GM12878 (cell line): Measurements from ENCODE around the gene CREB3L4. TPM values are rescaled to one million over a fixed set of nuclear protein-coding genes. Genes with fewer than 3 reads are reported as not detected.
"Not testable (repeated sequence)": the region's sequence is repeated elsewhere in the genome, so short reads cannot be mapped to it uniquely, and the experiment has no call there.

Experiments
- ATAC-seq: fragments of 200-7000 bp; cut with Tn5 transposase; 3 replicates; pipeline ENCODE4 v1.9.1; 2020; ENCODE audit warnings: mild to moderate bottlenecking, moderate library complexity
- BruUV-seq: library from RNA; stranded (reverse); fragments of 400-500 nt; replicated peaks from 2 replicates; lab custom pipeline; 2021; lab: Mats Ljungman, UMichigan
- CTCF ChIA-PET: fragments of 300-600 bp; sonication (Branson Sonifier 250); formaldehyde crosslinking; extraction: SDS; loops from one replicate; lab custom pipeline; 2021; ENCODE audit warnings: inconsistent platforms; lab: Yijun Ruan, JAX
- POLR2A ChIA-PET: fragments of 350-600 bp; formaldehyde crosslinking; extraction: SDS; loops from one replicate; lab custom pipeline; 2021; ENCODE audit warnings: inconsistent platforms; lab: Charles Lee
- RAD21 ChIA-PET: fragments of 300-600 bp; sonication (Branson Sonifier 250); formaldehyde crosslinking; loops from one replicate; lab custom pipeline; 2023; ENCODE audit warnings: antibody characterized with exemption; ENCODE audit not compliant: unreplicated experiment; lab: Charles Lee
- SMC1A ChIA-PET: fragments of 300-600 bp; sonication (Branson Sonifier 250); formaldehyde crosslinking; loops from one replicate; lab custom pipeline; 2023; ENCODE audit not compliant: unreplicated experiment, uncharacterized antibody; lab: Charles Lee
- DNase-seq: peaks from one replicate; pipeline ENCODE4 v3.0.0-alpha.2; 2011; ENCODE audit warnings: low read depth, low spot score
- FAIRE-seq: peaks from 3 replicates; lab custom pipeline; 2011; peaks lifted over from hg19 to GRCh38; lab: Jason Lieb, UNC
- H2AFZ ChIP-seq: 2 replicates; pipeline ENCODE4 v1.6.0; 2011; ENCODE audit warnings: low read depth, low read length, control low read depth; ENCODE audit not compliant: control insufficient read depth
- H3K27ac ChIP-seq: 2 replicates; pipeline ENCODE4 v1.5.1; 2011; ENCODE audit warnings: control low read depth; ENCODE audit not compliant: control insufficient read depth, insufficient read depth
- H3K27me3 ChIP-seq, 2 experiments: replicated peaks in 1 of 2; 2 replicates each; pipeline versions ENCODE4 v1.6.0 to v1.6.1; 2011; ENCODE audit warnings: low read length in 1 of 2; ENCODE audit not compliant: control insufficient read depth in 2 of 2, insufficient read depth in 2 of 2
- H3K36me3 ChIP-seq, 2 experiments: 2 replicates each; pipeline ENCODE4 v1.5.1; 2011; ENCODE audit warnings: low read length in 1 of 2; ENCODE audit not compliant: control insufficient read depth in 2 of 2, insufficient read depth in 2 of 2
- H3K4me1 ChIP-seq: 2 replicates; pipeline ENCODE4 v1.6.1; 2011; ENCODE audit warnings: mild to moderate bottlenecking, low read length, moderate library complexity, mixed read lengths; ENCODE audit not compliant: control insufficient read depth, insufficient read depth
- H3K4me2 ChIP-seq: 2 replicates; pipeline ENCODE4 v1.6.0; 2011; ENCODE audit warnings: control low read depth; ENCODE audit not compliant: control insufficient read depth, insufficient read depth
- H3K4me3 ChIP-seq: fragments of 200-600 bp; sonication (generic); 2 replicates; pipeline ENCODE4 v1.5.1; 2016
- H3K79me2 ChIP-seq: 2 replicates; pipeline ENCODE4 v1.6.0; 2011; ENCODE audit warnings: low read length; ENCODE audit not compliant: control insufficient read depth, insufficient read depth
- H3K9ac ChIP-seq: 2 replicates; pipeline ENCODE4 v1.8.0; 2011; ENCODE audit warnings: low read length, control low read depth, mixed read lengths; ENCODE audit not compliant: control insufficient read depth, insufficient read depth
- H3K9me3 ChIP-seq: replicated peaks from 3 replicates; pipeline ENCODE4 v1.5.1; 2011; ENCODE audit warnings: mild to moderate bottlenecking, low read length; ENCODE audit not compliant: control insufficient read depth, insufficient read depth
- H4K20me1 ChIP-seq: 2 replicates; pipeline ENCODE4 v1.6.0; 2011; ENCODE audit not compliant: control insufficient read depth, insufficient read depth
- IKZF1 ChIP-seq: fragments of 450-650 bp; conservative IDR thresholded peaks from 2 replicates; pipeline ENCODE4 v1.6.1; 2017; ENCODE audit warnings: antibody characterized with exemption, mild to moderate bottlenecking
- POLR2A ChIP-seq: IDR thresholded peaks from 2 replicates; pipeline ENCODE4 v1.6.1; 2011; ENCODE audit warnings: low read depth, mild to moderate bottlenecking, low read length
- WGBS: methylation state at CpG from one replicate; pipeline ENCODE4 v1.1.6; 2016; ENCODE audit warnings: low lambda C conversion rate; ENCODE audit not compliant: insufficient replicate concordance, insufficient coverage; ENCODE audit errors: missing lambda C conversion rate; 5-methylcytosine and 5-hydroxymethylcytosine counted together
- in situ Hi-C: fragments of 300-500 bp; cut with MboI; formaldehyde crosslinking; loops from 9 replicates; pipeline ENCODE4 v1.14.3; 2018; ENCODE audit warnings: mixed read lengths
- intact Hi-C: fragments of 100-400 bp; cut with micrococcal nuclease; formaldehyde crosslinking; loops from one replicate; pipeline ENCODE4 v1.14.2; 2022; ENCODE audit not compliant: unreplicated experiment
- polyA plus RNA-seq, 11 experiments: library from polyadenylated mRNA; depleted of rRNA in 4 of 11; unstranded in 6 of 11; stranded (reverse) in 5 of 11; fragments of >200 nt; fragmentation: Nextera tagmentation in 4 of 11; fragmentation: Illumina TruSeq in 1 of 11; extraction: Ambion mirVana in 4 of 11; extraction: Trizol in 1 of 11; gene quantifications; 1 replicate in 1 of 11; 2 replicates in 10 of 11; pipeline versions ENCODE4 v1.2.1 to v1.2.3, GENCODE V29; 2011 to 2016; ENCODE audit warnings: inconsistent platforms in 2 of 11, missing spikeins in 2 of 11, low read depth in 1 of 11
- total RNA-seq, 4 experiments: library from RNA; depleted of rRNA in 3 of 4; stranded (reverse); fragments of >200 nt in 3 of 4; fragmentation: Illumina TruSeq in 1 of 4; extraction: Trizol in 1 of 4; gene quantifications; 2 replicates each; pipeline versions ENCODE4 v1.2.1 to v1.2.3, GENCODE V29; 2013 to 2021

The CREB3L4 gene
- total and polyA plus RNA-seq, 10 of the 15 experiments (the other 5 are each of a cell fraction or from before 2014, with no cell fraction given), result 9.7 to 14.0 (median 12.1) TPM

DNA sequence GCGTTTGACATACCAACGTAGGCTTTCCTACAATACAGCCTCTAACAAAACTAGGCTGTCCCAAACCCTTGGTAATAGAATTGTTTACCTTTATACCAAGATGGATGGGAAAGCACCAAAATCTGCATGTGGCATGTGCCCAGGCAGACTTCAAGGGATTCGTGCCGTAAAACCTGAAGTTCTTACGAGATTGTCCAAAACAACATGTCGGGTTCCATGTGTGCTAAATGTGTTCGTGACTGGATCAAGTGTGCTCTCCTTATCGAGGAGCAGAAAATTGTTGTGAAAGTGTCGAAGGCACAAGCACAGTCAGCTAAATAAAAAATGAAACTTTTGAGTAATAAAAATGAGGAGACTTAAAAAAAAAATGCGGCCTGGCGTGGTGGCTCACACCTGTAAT lies 27.9 kb downstream of the CREB3L4 start:
- Histone ChIP-seq H3K4me3 (no peak overlapping the region), H3K9ac (no peak overlapping the region), H4K20me1 (no peaks in the 10 kb centered on the region), H3K27me3 (no peaks in the 10 kb centered on the region), H3K27ac (no peak overlapping the region), H3K4me2 (no peak overlapping the region), H3K4me1 (peaks cover 9% of the 10 kb centered on the region; the same call in 1 of the 2 replicates)
- CTCF ChIA-PET, result interaction anchor here (0.6 to 1.1 kb wide), 4 partner anchors 9 to 1462 kb away, joined by 3 read pairs; partner anchors contain the start of gene JTB
- RAD21 ChIA-PET, result no interaction called here
- no peak for ATAC-seq
- intact Hi-C loops (no loop called here), in situ Hi-C loops (loop anchor here (10.0 kb wide), 1 partner anchor 491 kb away; no protein-coding TSS in a partner anchor)
- no TSS peak for BruUV-seq
- POLR2A ChIA-PET, result no interaction called here
- TF ChIP-seq POLR2A (0 out of 2 replicates have a peak, but pooled peaks have one; percentile 32), IKZF1 (no peak)
- TF ChIP-seq, all 136 proteins: peak for 1
- H3K36me3 ChIP-seq, result peaks cover 0 to 16% of the 10 kb centered on the region in 2 experiments; a peak in 3 of 4 replicates
- no peaks in the 10 kb centered on the region for H3K9me3 ChIP-seq
- FAIRE-seq (no peak), DNase-seq (no peak)
- H2AFZ ChIP-seq, result no peak overlapping the region
- 99% methylated on average over 11 of the region's 11 CpGs for WGBS
- H3K79me2 ChIP-seq, result peaks cover 23% of the 10 kb centered on the region
- SMC1A ChIA-PET, result interaction anchor here (1.4 to 1.5 kb wide), 2 partner anchors 9 to 182 kb away, joined by 3 to 4 read pairs; partner anchors contain the start of gene RAB13

DNA sequence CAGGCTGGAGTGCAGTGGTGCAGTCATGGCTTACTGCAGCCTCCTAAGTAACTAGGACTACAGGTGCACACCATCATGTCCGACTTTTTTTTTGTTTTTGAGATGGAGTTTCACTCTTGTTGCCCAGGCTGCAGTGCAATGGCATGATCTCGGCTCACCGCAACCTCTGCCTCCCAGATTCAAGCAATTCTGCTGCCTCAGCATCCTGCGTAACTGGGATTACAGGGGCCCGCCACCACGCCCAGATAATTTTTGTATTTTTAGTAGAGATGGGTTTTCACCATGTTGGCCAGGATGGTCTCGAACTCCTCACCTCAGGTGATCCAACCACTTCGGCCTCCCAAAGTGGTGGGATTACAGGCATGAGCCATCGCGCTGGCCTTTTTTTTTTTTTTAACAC lies 29.2 kb downstream of the CREB3L4 start:
- H3K27me3 ChIP-seq, H4K20me1 ChIP-seq, FAIRE-seq, H2AFZ ChIP-seq, H3K9me3 ChIP-seq, H3K9ac ChIP-seq, H3K4me1 ChIP-seq, intact Hi-C loops, POLR2A ChIA-PET, RAD21 ChIA-PET, H3K27ac ChIP-seq, ATAC-seq, CTCF ChIA-PET, SMC1A ChIA-PET, DNase-seq, H3K4me2 ChIP-seq, BruUV-seq, H3K4me3 ChIP-seq: not testable (repeated sequence)
- peaks cover 0 to 14% of the 10 kb centered on the region in 2 experiments; a peak in 3 of 4 replicates for H3K36me3 ChIP-seq
- peaks cover 11% of the 10 kb centered on the region for H3K79me2 ChIP-seq
- in situ Hi-C loops, result loop anchor here (10.0 kb wide), 1 partner anchor 492 kb away; no protein-coding TSS in a partner anchor
- WGBS, result 89% methylated on average over 10 of the region's 10 CpGs
